Measurements from ENCODE around the gene NCAN.
A peak's percentile ranks its signal among the peaks of the same experiment; 100 is the strongest.

The NCAN gene

GRCh38 chr19:19262190-19263057 is 50.7 kb downstream of the NCAN start:
- peak; percentile 32 for DNase-seq

DNA sequence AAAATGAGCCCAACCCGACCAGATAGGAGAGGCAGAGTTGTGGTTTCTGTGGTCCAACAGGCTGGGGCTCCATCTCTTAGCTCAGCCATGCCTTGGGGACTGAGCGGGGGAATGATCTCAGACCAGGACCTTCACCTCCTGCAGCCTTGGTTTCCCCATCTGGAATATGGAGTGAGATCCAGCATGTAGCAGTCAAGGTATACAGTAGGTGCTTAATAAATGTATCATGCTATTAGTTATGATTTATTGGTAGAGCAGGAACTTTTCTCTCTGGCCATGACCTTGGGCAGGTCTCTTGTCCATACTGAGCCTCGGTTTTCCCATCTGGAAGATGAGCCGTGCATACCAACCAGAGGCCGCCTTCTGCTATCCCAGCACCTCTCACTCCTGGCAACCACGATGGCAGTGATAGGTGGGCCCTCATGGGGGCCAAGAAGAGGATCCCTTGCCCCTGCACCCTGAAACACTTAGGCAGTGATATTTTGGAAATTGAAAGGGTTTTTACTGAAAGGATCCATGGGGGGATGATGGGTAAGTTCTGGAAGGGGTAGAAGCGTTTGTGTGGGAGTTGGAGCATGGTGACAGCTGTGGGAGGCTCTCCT is 52.2 kb downstream of the NCAN start:
- DNase-seq = no peak

DNA sequence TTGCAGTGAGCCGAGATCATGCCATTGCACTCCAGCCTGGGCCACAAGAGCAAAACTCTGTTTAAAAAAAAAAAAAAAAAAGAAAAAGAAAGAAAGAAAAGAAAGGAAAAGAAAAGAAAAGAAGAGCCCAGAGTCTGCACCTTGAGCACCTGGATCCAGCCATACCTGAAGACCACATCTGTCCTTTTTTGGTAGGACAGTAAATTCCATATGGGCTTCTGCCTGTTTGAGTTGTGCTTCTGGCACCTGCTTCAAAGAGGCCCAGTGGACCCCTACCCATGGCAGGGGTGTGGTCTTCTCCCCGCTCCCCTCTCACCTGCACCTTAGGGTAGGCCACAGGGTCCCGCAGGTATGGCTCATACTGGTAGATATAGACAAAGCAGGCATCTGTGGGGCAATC is 55.5 kb downstream of the NCAN start:
- no peak for DNase-seq

DNA sequence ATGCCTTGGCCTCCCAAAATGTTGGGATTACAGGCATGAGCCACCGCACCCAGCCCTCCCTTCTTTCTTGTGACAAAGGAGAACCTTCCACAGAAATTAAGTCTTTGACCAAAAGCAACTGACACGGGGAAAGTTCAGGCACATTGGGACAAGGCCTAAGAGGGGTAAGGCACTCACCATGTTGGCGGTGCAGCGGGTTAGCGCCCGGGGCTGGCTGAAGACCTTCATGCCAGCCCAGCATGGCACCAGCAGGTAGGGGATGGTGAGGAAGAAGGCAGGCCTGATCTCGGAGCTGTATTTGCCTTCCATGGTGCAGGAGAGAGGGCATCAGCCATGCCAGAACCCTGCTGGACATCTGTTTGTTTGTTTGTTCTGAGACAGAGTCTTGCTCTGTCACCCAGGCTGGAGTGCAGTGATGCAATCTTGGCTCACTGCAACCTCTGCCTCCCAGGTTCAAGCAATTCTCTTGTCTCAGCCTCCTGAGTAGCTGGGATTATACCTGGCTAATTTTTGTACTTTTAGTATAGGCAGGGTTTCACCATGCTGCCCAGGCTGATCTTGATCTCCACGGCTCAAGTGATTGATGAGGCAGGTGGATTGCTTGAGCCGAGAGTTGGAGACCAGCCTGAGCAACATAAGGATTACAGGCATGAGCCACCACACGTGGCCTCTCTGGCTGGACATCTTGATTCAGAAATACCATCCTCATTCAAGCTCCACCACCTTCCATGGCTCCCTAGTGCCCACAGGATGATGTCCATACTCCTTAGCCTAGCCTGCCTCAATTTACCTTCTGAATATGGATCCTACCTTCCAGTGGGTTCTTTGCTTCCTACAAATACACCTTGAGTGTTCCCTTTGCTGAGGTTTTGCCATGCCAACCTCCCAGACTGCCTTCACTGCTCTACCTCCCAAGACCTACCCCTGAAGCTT is 57.0 kb downstream of the NCAN start:
- DNase-seq = no peak

- no peak for DNase-seq
Measured at GRCh38 chr19:19269952-19270694, 58.4 kb downstream of the NCAN start.

DNA sequence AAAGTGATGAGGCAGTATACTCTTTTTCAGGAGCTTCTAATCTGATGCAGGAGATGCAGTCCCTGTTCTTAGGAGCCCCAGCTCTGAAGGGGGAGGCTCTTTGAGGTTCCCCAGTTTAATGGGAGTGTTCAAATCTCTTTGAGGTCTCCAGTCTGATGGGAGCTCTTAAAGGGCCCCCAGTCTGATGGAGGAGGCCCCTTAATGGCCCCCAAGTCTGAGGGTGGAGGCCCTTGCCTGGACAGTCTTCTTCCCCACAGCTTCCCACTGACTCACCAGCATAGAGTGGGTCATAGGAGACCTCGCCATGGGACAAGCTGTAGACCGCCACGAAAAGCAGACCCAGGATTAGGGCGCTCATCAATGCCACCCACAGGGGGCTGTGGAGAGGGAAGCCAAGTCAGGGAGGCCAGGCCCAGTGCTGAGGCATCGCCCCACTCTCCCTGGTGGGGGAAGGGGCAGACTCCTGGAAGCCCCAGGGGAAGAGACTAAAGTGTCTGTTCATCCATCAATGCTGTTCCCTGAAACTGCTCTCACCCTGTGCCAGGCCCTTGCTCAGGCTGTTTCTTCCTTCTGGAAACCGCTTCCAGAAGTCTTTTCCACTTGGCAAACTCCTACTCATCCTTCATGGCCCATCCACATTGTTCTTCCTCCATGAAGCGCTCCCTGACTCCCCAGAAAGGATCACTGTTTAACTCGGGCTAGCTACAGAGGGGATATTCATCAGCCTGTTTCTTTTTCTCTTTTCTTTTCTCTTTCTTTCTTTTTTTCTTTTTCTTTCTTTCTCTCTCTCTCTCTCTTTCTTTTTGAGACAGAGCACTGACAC is 59.2 kb downstream of the NCAN start:
- no peak for DNase-seq

- no peak for DNase-seq
Measured at GRCh38 chr19:19271828-19272599, 60.3 kb downstream of the NCAN start.

DNA sequence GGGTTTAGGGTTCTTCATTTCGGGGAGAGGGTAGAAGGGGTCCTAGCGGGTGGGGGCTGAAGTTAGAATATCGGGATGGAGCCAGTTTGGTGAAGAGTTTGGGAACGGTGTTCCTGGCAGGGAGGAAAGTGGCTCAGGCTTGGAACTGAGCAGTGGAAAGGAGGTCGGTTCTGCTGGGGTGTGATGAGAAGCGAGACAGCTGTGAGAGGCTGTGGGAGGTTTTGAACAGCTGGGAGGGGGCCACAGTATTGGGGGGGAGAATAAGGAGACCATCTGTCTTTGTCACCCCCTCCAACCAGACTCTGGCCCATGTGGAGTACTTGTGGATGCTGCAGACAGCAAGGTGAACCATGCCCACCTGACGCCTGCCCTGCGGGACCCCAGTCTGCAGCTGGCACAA is 62.4 kb downstream of the NCAN start:
- no peak for DNase-seq

GRCh38 chr19:19274716-19275565 is 63.2 kb downstream of the NCAN start:
- DNase-seq = no peak

GRCh38 chr19:19276386-19276785 is 64.6 kb downstream of the NCAN start:
- no peak for DNase-seq

DNA sequence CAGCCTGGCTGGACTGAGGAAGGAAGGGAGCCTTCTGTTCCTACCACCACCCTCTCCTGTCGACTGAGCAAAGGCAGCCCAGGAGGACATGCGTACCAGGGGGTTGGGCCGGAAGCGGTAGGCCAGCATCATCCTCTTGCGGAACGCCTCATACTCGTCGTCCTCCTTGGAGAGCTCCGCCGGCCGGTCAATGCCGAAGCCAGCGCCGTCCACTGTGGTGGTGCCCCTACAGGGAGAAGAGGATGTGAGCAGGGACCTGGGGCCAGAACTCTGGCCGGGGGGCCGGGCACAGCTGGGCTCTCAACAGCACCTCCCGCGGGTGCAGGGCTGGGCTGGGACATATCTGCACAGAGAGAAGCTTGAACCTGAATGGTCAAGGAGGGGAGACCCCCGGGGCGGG is 65.1 kb downstream of the NCAN start:
- DNase-seq = no peak

DNA sequence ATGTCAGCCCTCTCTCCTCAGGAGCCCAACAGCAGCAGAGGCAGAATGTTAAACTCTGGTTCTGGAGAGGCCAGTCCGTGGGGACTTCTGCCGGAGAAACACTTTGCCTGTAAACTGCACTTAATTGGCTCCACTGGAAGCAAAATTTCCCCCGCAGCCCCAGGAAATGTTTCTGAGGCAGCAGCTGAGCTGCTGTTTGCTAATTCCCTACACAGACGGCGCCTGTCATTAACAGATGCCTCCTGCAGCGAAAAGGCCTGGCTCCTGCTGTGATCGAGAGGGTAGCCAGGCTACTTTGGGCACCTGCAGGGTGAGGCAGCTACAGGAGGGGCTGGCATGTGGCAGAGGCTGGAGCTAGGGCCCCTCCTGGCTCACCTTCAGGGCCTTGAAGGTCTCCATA is 66.6 kb downstream of the NCAN start:
- no peak for DNase-seq

DNA sequence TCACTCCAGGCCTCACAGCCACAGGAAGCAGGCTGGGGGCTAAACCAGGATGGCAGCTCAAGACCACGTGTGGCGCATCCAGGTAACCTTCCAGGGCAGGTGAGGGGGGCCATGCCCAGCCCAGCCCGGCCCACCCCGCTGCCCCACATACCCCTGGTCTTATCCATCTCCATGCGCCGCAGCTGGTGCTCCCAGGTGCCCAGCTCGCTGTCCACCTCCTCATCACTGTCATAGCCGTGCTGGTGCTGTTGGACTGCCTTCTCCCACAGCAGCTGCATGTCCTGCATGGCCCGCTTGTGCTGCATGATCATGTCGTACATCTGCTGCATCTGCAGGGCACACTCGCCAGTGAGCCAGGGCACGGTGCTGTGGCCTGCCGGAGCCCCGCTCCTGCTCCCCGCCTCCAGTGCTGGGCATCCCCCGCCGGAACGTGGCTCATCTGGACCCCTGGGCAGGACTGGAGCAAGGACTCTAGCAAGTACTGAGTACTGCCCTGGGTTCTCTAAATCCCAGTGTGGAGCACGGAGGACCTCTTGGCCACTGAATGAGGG is 67.4 kb downstream of the NCAN start:
- DNase-seq = no peak

GRCh38 chr19:19279853-19280252 is 68.1 kb downstream of the NCAN start:
- DNase-seq = no peak

DNA sequence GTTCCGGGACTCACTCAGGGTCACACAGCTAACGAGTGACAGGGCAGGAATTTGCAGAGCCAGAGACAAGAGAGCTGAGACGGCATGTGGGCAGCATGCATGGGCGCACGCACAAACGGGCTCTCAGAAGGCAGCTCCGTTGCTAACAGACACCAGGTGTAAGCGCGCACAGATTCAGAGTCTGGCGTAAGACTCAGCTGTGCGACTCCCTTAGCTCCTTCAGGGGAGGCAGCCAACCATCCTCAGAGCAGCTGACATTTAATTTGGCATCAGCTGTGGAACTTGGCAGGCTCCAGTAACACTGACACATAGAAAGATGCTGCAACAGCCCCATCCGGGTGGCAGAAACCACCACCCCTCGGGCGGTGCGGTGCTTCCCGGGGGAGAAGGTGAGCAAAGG is 68.8 kb downstream of the NCAN start:
- DNase-seq = no peak

GRCh38 chr19:19285686-19286085 is 73.9 kb downstream of the NCAN start:
- peak; percentile 68 for DNase-seq

- DNase-seq = no peak
Measured at GRCh38 chr19:19292607-19293006, 80.8 kb downstream of the NCAN start.

GRCh38 chr19:19294914-19295313 is 83.2 kb downstream of the NCAN start:
- no peak for DNase-seq

DNA sequence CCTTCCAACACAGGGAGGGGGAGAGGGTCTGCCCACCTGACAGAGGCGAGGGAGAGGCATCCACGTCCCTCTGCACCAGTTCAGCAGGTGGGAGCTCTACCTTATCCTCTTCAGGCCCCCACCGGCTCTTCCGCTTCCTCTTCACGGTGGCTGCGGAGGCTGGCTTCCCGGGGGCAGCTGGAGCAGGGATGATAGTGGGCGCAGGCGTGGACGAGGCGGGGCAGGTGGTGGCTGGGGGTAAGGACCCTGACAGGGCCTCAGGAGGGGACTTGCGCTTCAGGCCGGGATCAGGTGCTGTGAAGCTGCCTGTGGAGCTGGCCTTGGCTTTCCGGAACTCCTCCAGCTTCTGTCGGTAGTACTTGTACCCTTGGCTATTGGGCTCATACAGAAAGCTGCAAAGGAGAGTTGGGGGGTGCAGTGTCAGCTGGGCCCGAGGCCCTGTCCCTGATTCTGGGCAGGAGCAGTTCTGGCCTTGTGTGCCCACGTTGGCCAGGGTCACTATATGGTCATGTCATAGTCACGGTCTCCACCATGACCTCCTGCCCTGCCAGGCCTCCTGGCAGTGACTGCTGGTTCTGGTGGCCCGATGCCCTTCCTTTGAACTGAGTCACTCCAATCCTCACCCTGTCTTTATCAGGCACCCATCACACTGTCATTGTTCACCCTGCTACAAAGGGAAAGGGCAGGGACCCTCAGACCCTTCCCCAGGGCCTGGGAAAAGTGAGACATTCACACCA is 85.4 kb downstream of the NCAN start:
- no peak for DNase-seq

Measured in hematopoietic multipotent progenitor cell treated with erythropoietin and hydrocortisone succinate and interleukin-3 and kit ligand, for 4 days (in vitro differentiated cells).